ENCODE data around the gene ST7. TPM values are rescaled to one million over a fixed set of nuclear protein-coding genes. Genes with fewer than 3 reads are reported as not detected.

ST7 gene
- total RNA-seq, 4 donors from 2014 or later, result 16.2 to 38.6 (median 22.5) TPM

GRCh38 chr7:117135553-117135891 lies 182.2 kb downstream of the ST7 start:
- TF ChIP-seq CTCF (IDR thresholded peaks at IDR 0.05; ENCODE audit: low read depth), result no peak

- no peak for TF ChIP-seq CTCF (IDR thresholded peaks at IDR 0.05; ENCODE audit: low read depth)
These were observed 184.6 kb downstream of the ST7 start for GRCh38 chr7:117137868-117138267.

GRCh38 chr7:117138495-117138894 lies 185.2 kb downstream of the ST7 start:
- no peak for TF ChIP-seq CTCF (IDR thresholded peaks at IDR 0.05; ENCODE audit: low read depth)

- TF ChIP-seq CTCF (IDR thresholded peaks at IDR 0.05; ENCODE audit: low read depth), result no peak
These were observed 185.7 kb downstream of the ST7 start for GRCh38 chr7:117138981-117139380.

- TF ChIP-seq CTCF (IDR thresholded peaks at IDR 0.05; ENCODE audit: low read depth), result no peak
These were observed 186.2 kb downstream of the ST7 start for GRCh38 chr7:117139397-117139984.

- TF ChIP-seq CTCF (IDR thresholded peaks at IDR 0.05; ENCODE audit: low read depth), result no peak
These were observed 187.6 kb downstream of the ST7 start for GRCh38 chr7:117140921-117141320.

GRCh38 chr7:117143066-117143465 lies 189.8 kb downstream of the ST7 start:
- no peak for TF ChIP-seq CTCF (IDR thresholded peaks at IDR 0.05; ENCODE audit: low read depth)
